Activated B cell treated with CpG ODN at 0.5 μM for 24 hours (primary cell): ENCODE data around the gene FUCA2. TPM values are rescaled to one million over a fixed set of nuclear protein-coding genes. Genes with fewer than 3 reads are reported as not detected.

ENCODE experiments used
- ATAC-seq: fragments of 200-7000 bp; cut with Tn5 transposase; one replicate; pipeline ENCODE4 v1.10.0; 2021; ENCODE audit warnings: low read depth, mild to moderate bottlenecking, moderate library complexity
- CTCF ChIA-PET: fragments of 350-600 bp; sonication (Branson Sonifier 250); formaldehyde crosslinking; loops from one replicate; lab custom pipeline; 2021; ENCODE audit warnings: antibody characterized with exemption; lab: Charles Lee
- POLR2A ChIA-PET: fragments of 350-600 bp; sonication (Branson Sonifier 250); formaldehyde crosslinking; loops from one replicate; lab custom pipeline; 2021; ENCODE audit warnings: antibody characterized with exemption; lab: Charles Lee
- DNase-seq: peaks from one replicate; pipeline ENCODE4 v3.0.0; 2022
- H3K27ac Mint-ChIP-seq: one replicate; pipeline ENCODE4 v1.8.0; 2020; ENCODE audit warnings: mixed read lengths
- H3K27me3 Mint-ChIP-seq: one replicate; pipeline ENCODE4 v1.8.0; 2021; ENCODE audit warnings: mixed read lengths
- H3K36me3 Mint-ChIP-seq: one replicate; pipeline ENCODE4 v1.8.0; 2021; ENCODE audit warnings: low read depth, mixed read lengths
- H3K4me1 Mint-ChIP-seq: one replicate; pipeline ENCODE4 v1.8.0; 2021; ENCODE audit warnings: mixed read lengths
- H3K4me3 Mint-ChIP-seq: one replicate; pipeline ENCODE4 v1.8.0; 2020; ENCODE audit warnings: mild to moderate bottlenecking, mixed read lengths
- H3K9me3 Mint-ChIP-seq: one replicate; pipeline ENCODE4 v1.8.0; 2020; ENCODE audit warnings: mixed read lengths
- CTCF ChIP-seq: fragments of 200-600 bp; IDR thresholded peaks from one replicate; pipeline ENCODE4 v1.8.0; 2022; ENCODE audit warnings: antibody characterized with exemption, mild to moderate bottlenecking
- intact Hi-C: fragments of 100-400 bp; cut with micrococcal nuclease; formaldehyde crosslinking; loops from one replicate; pipeline ENCODE4 v1.15.1; 2024
- total RNA-seq: library from RNA; stranded (reverse); gene quantifications from 2 replicates; pipeline ENCODE4 v1.2.3, GENCODE V29; 2022

The FUCA2 gene
- total RNA-seq: 8.7 and 9.9 TPM in 2 replicates

- CTCF ChIA-PET: interaction anchor here (0.9 to 1.4 kb wide), 3 partner anchors 24 to 64 kb away, joined by 3 to 4 read pairs (median 4); no protein-coding TSS in a partner anchor
- intact Hi-C loops: loop anchor here (1.0 to 5.0 kb wide), 5 partner anchors 25 to 1364 kb away; partner anchors contain the start of genes ADAT2, LTV1, NMBR and PEX3
- DNase-seq (peak; percentile 47), ATAC-seq (peak; percentile 69)
- no peaks in the 10 kb centered on the region for H3K9me3 Mint-ChIP-seq
- H3K36me3 Mint-ChIP-seq: peaks cover 10% of the 10 kb centered on the region
- POLR2A ChIA-PET: interaction anchor here (0.8 to 1.8 kb wide), 8 partner anchors 20 to 553 kb away, joined by 3 to 13 read pairs (median 4); partner anchors contain the start of genes ADAT2, LTV1 and PEX3
- H3K4me3 Mint-ChIP-seq: peak within 1 kb of the TSS; percentile 90
- no peak for TF ChIP-seq CTCF
- H3K27ac Mint-ChIP-seq: peak within 1 kb of the TSS; percentile 74
- no peaks in the 10 kb centered on the region for H3K27me3 Mint-ChIP-seq
- H3K4me1 Mint-ChIP-seq: peaks cover 28% of the 10 kb centered on the region
Observed at GRCh38 chr6:143510991-143511891, at the start of gene FUCA2. Gene FUCA2 (minus strand): TSS chr6:143511720. CDS start chr6:143511634, 86 bp downstream.

- POLR2A ChIA-PET: interaction anchor here (0.6 kb wide), 1 partner anchor 25 kb away, joined by 3 read pairs; no protein-coding TSS in a partner anchor
- DNase-seq (no peak), ATAC-seq (no peak)
- CTCF ChIA-PET: no interaction called here
- intact Hi-C loops: loop anchor here (10.0 kb wide), 1 partner anchor 616 kb away; the partner anchor contains the start of gene HIVEP2
- no peak for TF ChIP-seq CTCF
- Mint-ChIP-seq H3K36me3 (no peaks in the 10 kb centered on the region), H3K4me1 (no peaks in the 10 kb centered on the region), H3K27me3 (no peaks in the 10 kb centered on the region), H3K4me3 (no peak overlapping the region), H3K9me3 (no peaks in the 10 kb centered on the region), H3K27ac (no peak overlapping the region)
Observed at GRCh38 chr6:143561105-143561704, 49.7 kb upstream of the FUCA2 start.

GRCh38 chr6:143559051-143559660 is 47.6 kb upstream of the FUCA2 start:
- no peaks in the 10 kb centered on the region for H3K27me3 Mint-ChIP-seq
- no peaks in the 10 kb centered on the region for H3K9me3 Mint-ChIP-seq
- H3K4me3 Mint-ChIP-seq: no peak overlapping the region
- ChIA-PET POLR2A (interaction anchor here (0.6 kb wide), 1 partner anchor 813 kb away, joined by 6 read pairs; no protein-coding TSS in a partner anchor), CTCF (no interaction called here)
- peaks cover 4% of the 10 kb centered on the region for H3K4me1 Mint-ChIP-seq
- DNase-seq: no peak
- intact Hi-C loops: no loop called here
- no peak for TF ChIP-seq CTCF
- H3K27ac Mint-ChIP-seq: no peak overlapping the region
- H3K36me3 Mint-ChIP-seq: no peaks in the 10 kb centered on the region
- no peak for ATAC-seq

- ChIA-PET CTCF (interaction anchor here (1.4 kb wide), 1 partner anchor 19 kb away, joined by 4 read pairs; no protein-coding TSS in a partner anchor), POLR2A (no interaction called here)
- Mint-ChIP-seq H3K9me3 (no peaks in the 10 kb centered on the region), H3K36me3 (no peaks in the 10 kb centered on the region), H3K27ac (no peak overlapping the region), H3K4me3 (no peak overlapping the region), H3K4me1 (peaks cover 4% of the 10 kb centered on the region), H3K27me3 (no peaks in the 10 kb centered on the region)
- no peak for DNase-seq
- no peak for TF ChIP-seq CTCF
- ATAC-seq: no peak
- intact Hi-C loops: no loop called here
Observed at GRCh38 chr6:143556529-143556928, 45.0 kb upstream of the FUCA2 start.
